Measurements from ENCODE around the gene DCHS2.
A peak's percentile ranks its signal among the peaks of the same experiment; 100 is the strongest.

The DCHS2 gene

DNA sequence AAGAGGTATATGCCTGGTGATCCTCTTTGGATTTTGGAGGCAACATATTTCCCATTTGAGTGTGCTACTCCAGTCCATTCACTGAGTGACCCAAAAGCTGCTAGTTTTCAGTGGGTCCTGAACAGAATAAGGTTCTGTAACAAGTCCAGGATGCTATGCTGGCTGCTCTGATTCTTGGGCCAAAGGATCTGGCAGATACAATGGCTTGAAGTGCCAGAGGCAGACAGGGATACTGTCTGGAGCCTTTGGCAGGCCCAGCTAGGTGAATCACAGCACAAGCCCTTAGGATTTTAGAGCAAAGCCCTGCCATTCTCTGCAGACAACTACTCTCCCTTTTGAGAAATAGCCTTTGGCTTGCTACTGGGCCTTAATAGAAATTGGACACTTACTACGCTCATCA lies 40.6 kb downstream of the DCHS2 start:
- DNase-seq, result no peak

DNA sequence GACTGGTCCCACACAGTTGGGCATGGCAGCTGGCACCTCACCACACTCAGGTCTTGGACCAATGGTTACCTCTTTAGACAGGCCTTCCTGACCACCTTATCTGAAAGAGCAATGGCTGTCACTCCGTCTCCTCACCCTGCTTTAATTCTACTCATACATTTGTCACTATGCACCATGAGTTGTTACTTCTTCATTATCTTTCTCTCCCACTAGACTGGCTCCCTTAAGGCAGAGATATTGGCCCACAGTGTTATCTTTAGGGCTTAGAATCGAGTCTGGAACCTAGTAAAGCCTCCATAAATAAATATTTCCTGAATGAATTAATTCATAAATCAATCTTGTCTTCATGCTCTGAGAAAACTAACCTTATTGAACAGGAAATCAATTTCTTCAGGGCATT lies 46.6 kb downstream of the DCHS2 start:
- DNase-seq, result no peak

DNA sequence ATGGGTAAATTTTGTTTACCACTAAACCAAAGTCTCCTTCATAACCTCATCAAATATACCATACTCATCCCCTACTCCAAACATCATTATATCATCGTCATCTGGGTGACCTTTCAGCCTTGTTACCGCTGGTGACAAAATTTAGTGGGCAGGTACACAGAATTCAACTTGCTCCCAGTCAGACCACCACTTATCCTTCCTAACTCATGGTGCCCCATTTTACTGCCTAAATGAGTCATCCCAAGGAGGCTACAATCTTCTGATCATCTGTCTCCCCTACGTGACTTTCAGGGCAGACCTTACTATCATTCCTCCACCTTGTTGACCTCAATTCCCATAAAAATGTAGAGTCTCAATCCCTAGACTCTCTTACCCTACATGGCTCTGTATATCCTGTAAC lies 49.6 kb downstream of the DCHS2 start:
- no peak for DNase-seq

DNA sequence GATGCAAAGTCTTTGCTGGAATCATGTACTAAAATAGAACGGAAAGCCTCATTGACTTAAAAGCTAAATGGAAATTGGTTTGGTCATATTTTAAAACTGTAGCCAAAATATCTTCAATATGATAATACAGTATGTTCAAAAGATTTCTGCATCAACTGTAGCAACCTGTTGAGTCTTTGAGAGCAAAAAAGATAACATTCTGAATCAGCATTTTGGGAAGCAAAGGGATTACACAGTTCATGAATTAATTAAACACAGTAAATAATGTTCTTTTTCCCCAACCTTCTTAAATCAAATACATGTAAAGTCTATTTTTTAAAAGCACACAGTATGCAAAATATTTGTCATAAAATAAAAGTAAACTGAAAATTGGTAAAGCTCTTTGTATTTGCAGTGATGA lies 50.5 kb downstream of the DCHS2 start:
- DNase-seq, result no peak

- DNase-seq, result no peak
These were observed 52.4 kb downstream of the DCHS2 start for GRCh38 chr4:154439224-154439623.

DNA sequence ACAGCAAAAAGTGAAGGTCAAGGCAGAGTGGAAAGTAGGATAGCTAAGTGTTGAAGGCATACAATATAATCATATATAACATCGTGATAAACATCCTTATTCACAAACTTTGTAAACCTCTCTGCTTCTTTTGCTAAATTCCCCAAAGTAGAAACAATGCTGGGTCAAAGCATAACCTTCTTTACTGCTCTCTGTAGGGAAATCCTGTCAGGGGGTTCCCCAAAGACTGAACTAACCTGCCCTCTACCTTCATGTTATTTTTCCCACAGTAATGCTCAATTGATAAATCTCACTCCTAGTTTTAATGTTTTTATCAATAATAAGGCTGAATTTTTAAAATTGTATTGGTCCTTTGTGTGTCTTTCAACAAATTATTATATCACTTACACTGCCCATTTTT lies 55.7 kb downstream of the DCHS2 start:
- DNase-seq, result no peak

DNA sequence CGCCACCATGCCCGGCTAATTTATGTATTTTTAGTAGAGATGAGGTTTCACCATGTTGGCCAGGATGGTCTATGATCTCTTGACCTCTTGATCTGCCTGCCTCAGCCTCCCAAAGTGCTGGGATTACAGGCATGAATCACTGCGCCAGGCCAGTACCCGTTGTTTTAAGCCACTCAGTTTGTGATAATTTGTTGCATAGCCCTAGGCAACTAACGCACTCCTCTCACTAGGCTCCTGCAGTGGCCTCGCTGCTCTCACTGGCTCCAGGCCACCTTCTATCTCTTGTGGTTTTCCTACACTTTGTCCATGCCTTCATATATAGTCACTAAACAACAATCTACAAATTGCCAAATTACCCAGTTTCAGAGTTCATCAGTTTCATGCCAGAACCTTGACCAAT lies 58.1 kb downstream of the DCHS2 start:
- DNase-seq, result no peak

GRCh38 chr4:154429176-154429575 lies 62.4 kb downstream of the DCHS2 start:
- no peak for DNase-seq

DNA sequence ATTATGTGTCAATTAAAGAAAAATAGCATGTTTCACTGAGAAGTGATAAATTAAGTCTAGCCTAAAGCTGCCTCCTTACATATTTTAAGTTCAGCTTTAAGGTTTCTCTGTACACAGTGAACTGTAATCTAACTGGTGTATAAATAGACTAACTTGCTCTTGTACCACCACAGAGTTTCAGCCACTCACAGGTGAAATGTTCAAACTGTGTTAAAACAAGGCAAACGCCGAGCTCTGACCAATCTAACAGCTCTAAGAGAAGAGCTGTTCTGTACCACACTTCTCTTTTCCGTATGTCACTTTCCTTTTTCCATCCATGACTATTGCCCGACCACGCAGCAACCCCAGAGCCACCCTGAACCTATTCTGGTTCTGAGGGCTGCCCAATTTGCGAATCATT lies 64.5 kb downstream of the DCHS2 start:
- no peak for DNase-seq

DNA sequence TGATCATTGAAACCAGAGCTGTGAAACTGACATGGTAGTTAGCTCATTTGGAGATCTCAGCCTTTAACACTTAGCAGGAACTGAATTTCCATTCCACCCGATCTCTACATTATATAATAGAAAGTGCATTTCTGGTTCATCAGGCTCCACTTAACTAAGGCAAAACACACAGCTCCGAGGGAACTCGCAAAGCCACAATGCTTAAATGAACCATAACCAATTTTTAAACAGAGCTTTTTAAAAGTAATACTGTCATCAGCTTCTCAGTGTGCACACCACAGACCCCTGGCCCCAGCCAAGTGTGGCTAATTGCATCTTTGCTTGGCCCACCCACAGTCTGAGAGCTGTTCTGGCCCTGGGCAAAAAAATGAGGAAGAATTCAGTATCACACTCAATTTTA lies 66.1 kb downstream of the DCHS2 start:
- no peak for DNase-seq

DNA sequence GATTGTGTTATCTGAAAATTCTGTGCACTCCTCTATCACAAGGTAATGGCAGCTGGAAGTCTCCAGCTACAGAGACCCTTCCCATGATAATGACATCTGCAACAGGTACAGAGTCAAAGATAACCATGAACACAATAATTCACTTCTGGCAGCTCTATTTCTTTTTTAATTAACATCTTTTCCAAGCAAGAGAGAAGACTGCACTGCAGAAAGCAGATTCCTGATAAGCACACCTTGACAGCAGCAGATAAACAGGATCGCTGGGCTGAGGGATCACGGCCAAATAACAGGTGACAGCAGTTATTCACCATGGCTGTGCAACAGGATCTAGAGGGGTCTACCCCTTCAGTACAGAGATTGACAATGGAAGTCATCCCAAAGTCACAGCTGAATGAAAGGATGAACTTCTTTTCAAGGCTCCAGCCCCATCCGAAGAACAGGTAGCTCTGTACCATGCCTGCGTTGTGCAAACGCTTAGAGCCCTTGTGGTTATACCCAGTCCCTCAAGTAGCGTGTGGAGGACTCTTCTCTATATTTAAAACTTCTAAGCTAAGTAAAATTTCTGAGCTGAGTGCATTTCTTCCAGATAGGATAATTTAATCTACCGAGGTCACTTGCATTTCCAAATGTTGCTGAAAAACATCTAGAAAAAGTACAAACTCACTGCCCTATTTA lies 66.7 kb downstream of the DCHS2 start:
- DNase-seq, result no peak

- DNase-seq, result no peak
These were observed 69.4 kb downstream of the DCHS2 start for GRCh38 chr4:154422152-154422551.

DNA sequence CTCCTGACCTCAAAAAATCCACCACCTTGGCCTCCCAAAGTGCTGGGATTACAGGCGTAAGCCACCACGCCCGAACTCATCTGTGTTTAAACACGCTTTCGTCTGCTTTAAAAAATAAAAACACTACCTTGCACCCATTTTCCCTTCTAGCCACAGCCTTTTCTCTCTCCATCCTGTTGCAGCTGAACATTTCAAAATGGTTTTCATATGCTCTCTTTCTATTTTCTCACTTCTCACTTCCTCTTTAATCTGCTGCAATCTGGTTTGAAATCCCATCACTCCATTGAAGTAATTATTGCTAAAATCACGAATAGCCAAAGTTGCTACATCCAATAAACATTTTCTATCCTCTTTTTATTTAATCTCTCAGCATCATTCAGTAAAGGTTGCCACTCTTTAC lies 70.0 kb downstream of the DCHS2 start:
- DNase-seq, result no peak

DNA sequence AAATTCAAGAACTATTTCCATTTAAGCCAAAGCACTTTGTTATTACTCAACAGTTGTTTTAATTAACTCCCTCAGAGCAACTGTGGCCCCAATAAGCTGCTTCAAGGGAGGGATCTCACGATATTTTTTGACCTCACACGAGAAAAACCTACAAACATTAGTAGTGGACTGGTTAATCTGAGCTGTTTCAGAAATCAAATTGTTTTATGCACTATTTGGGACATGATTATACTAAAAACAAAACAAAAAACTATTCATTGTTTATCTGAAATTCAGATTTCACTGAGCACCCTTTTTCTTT lies 74.3 kb downstream of the DCHS2 start:
- no peak for DNase-seq

GRCh38 chr4:154416190-154416547 lies 75.4 kb downstream of the DCHS2 start:
- DNase-seq, result no peak

DNA sequence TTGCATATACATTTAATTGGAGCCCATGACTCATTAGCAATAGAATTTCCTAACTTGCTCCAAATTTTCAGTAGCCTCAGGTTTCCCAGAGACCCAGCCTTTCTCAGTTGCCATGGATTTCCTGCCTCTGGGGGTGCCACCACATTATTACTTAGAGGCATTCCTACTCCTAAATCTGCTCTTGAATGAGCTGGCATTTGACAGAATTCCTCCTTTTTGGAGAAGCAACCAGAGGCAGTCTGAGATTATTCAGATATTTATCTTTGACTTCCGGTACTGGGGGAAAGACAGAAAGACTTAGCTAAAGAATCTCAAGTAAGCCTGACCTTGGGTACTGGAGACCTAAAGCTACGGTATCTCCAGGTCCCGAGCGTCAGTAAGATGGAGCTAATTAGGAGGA lies 76.3 kb downstream of the DCHS2 start:
- no peak for DNase-seq

DNA sequence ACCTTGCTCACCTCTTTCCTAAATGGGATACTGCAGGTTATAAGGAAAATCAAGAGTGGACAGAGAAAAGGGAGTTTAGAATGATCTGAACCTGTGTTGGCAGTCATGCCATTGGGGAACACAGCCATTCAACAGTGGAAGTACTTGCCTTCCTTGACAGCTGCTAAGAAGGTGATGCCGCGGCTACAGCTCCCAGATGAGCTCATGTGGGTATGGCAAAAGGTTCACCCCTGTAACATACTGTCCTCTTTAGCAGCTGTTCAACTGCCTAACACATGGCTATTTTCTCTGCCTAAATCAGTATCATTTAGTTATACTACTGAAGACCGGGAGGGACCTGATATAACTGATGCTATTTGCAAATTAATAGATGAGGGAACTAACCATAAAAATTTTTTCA lies 76.8 kb downstream of the DCHS2 start:
- DNase-seq, result no peak

- no peak for DNase-seq
These were observed 77.2 kb downstream of the DCHS2 start for GRCh38 chr4:154414371-154414770.

DNA sequence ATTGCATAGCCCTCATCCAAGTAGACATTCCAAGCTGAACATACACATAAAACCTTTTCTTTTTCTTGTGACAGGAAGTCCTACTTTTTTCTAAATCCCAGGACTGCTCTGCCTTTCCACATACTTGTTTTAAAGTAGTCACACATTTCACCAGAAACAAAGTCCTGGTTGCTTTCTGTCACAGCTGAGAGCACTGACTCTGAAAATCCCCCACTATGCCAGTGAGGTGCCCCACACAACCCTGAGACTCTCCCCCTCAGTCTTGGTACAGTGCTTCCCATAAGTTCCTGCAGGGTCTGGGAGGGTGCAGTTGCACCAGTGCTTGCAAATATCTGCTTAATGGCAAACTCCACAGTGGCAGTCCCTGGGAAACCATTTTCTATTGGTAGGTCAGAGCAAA lies 84.2 kb downstream of the DCHS2 start:
- DNase-seq, result no peak

- no peak for DNase-seq
These were observed 85.4 kb downstream of the DCHS2 start for GRCh38 chr4:154406018-154406795.

GRCh38 chr4:154399259-154399974 lies 92.2 kb downstream of the DCHS2 start:
- peak; percentile 51 for DNase-seq

GRCh38 chr4:154390324-154390723 lies 101.3 kb downstream of the DCHS2 start:
- DNase-seq, result no peak

- no peak for DNase-seq
These were observed 102.5 kb downstream of the DCHS2 start for GRCh38 chr4:154389148-154389547.

- DNase-seq, result no peak
These were observed 107.6 kb downstream of the DCHS2 start for GRCh38 chr4:154384012-154384411.
